ENCODE data around the gene APOBEC3G.
"Not testable (repeated sequence)": the region's sequence is repeated elsewhere in the genome, so short reads cannot be mapped to it uniquely, and the experiment has no call there.

The APOBEC3G gene

GRCh38 chr22:39077026-39077840 lies at the start of gene APOBEC3G:
TSS of gene APOBEC3G (plus strand) at chr22:39077275. CDS start at chr22:39077362, 87 bp downstream.
- H3K27ac ChIP-seq = not testable (repeated sequence)

DNA sequence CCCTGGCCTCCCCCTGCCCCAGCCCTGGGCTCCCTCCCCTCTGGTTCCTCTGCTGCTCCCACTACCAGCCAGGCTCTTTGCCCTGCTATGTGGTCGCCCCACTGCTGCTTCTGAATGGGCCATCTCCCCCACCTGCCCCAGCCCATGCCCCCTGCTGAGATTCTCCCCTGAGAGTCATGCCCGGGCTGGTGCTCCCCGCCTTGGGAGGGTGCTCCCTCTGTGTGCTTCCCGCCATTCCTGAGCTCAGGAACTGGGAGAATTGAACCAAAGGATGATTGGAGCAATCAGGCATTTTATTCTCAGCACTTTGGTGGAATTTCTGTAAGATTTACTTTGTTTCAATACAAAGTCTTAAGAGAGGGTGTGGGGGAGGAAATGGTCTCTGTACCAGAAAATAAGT lies 49.4 kb upstream of the APOBEC3G start:
- H3K27ac ChIP-seq = no peak overlapping the region
- TF ChIP-seq ZFX (IDR thresholded peaks at IDR 0.05) = no peak
- TF ChIP-seq CTCF (conservative IDR thresholded peaks at IDR 0.05) = no peak

DNA sequence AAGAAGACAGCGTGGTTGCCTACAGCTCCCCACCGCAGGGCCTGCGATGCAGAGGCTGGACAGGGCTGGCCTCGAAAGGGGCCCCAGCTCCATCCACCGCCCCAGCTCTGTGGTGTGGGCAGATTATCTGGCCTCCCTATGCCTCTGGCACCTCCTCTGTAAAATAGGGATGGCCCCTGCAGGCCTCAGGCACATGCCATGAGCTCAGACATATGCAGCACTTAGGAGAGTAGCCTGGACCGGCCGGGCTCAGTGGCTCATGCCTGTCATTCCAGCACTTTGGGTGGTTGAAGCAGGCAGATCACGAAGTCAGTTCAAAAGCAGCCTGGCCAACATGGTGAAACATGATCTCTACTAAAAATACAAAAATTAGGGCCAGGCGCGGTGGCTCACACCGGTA lies 48.8 kb upstream of the APOBEC3G start:
- no peak overlapping the region for H3K27ac ChIP-seq
- no peak for TF ChIP-seq ZFX (IDR thresholded peaks at IDR 0.05)
- no peak for TF ChIP-seq CTCF (conservative IDR thresholded peaks at IDR 0.05)

DNA sequence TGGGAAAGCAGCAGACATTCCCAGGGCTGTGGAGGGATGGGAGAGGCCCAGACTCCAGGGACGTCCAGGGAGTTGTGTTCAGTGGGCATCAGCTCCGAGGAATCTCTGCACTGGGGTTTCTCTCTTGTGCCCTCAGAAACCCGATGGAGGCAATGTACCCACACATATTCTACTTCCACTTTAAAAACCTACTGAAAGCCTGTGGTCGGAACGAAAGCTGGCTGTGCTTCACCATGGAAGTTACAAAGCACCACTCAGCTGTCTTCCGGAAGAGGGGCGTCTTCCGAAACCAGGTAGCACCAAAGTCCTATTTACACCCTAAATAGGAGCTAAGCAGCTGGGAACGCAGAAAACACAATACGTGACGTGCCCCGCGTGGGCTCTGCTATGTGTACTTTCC lies 47.8 kb upstream of the APOBEC3G start:
- no peak for TF ChIP-seq ZFX (IDR thresholded peaks at IDR 0.05)
- TF ChIP-seq CTCF (conservative IDR thresholded peaks at IDR 0.05) = no peak
- no peak overlapping the region for H3K27ac ChIP-seq

DNA sequence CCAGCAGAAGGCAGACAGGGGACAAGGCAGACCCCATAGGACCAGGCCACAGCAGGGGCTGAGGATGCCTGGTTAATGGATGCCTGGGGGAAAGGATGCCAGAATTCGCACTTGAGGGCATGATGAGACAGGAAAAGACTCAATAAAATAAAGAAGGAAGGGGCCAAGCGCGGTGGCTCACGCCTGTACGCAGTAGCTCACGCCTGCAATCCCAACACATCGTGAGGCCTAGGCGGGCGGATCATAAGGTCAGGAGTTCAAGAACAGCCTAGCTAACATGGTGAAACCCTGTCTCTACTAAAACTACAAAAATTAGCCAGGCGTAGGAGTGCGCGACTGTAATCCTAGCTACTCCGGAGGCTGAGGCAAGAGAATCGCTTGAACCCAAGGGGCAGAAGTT lies 46.4 kb upstream of the APOBEC3G start:
- no peak overlapping the region for H3K27ac ChIP-seq
- no peak for TF ChIP-seq CTCF (conservative IDR thresholded peaks at IDR 0.05)
- no peak for TF ChIP-seq ZFX (IDR thresholded peaks at IDR 0.05)

DNA sequence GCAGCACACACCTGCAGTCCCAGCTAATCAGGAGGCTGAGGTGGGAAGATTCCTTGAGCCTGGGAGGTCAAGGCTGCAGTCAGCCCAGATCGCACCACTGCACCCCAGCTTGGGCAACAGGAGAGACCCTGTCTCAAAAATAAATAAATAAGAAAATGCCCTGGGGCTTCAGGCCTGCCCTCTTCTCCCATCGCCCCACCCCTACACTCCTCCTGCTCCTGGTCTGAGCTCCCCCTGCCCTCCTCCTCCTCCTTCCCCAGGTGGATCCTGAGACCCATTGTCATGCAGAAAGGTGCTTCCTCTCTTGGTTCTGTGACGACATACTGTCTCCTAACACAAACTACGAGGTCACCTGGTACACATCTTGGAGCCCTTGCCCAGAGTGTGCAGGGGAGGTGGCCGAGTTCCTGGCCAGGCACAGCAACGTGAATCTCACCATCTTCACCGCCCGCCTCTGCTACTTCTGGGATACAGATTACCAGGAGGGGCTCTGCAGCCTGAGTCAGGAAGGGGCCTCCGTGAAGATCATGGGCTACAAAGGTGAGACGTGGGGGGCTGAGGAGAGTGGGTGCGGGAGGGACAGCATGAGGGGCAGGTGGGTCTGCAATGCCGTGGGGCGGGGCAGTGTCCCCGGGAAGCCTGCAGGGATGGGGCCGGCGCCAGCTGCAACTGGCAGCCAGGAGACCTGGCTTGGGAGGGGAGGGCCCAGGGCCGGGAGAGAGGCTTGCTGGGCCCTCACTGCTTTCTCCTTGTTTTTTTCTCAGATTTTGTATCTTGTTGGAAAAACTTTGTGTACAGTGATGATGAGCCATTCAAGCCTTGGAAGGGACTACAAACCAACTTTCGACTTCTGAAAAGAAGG lies 45.4 kb upstream of the APOBEC3G start:
- not testable (repeated sequence) for H3K27ac ChIP-seq

- H3K27ac ChIP-seq = not testable (repeated sequence)
Measured at GRCh38 chr22:39037071-39037470, 40.0 kb upstream of the APOBEC3G start.

- TF ChIP-seq CTCF (conservative IDR thresholded peaks at IDR 0.05) = no peak
- TF ChIP-seq ZFX (IDR thresholded peaks at IDR 0.05) = no peak
- peak overlapping the region; percentile 56; the same call in 1 of the 2 replicates for H3K27ac ChIP-seq
Measured at GRCh38 chr22:39039306-39040126, 37.6 kb upstream of the APOBEC3G start.

DNA sequence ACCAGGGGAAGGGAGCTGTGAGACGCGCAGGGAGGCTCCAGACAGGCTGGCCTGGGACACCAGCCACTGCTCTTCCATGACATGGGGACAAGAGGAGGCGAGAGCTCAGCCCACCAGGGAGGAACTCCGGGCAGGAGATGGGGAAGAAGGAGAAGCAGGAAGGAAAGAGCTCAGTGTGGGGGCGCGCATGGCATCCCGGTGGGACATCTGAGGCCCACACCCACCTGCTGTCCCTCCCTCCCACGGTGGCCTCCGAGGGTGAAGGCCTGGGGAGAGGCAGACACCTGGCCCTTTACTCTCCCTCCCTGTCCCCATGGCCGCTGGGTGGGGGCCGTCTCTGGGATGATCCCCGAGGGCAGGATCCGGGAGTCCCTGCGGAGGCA lies 36.9 kb upstream of the APOBEC3G start:
- H3K27ac ChIP-seq = peak overlapping the region; percentile 56; the same call in 1 of the 2 replicates

DNA sequence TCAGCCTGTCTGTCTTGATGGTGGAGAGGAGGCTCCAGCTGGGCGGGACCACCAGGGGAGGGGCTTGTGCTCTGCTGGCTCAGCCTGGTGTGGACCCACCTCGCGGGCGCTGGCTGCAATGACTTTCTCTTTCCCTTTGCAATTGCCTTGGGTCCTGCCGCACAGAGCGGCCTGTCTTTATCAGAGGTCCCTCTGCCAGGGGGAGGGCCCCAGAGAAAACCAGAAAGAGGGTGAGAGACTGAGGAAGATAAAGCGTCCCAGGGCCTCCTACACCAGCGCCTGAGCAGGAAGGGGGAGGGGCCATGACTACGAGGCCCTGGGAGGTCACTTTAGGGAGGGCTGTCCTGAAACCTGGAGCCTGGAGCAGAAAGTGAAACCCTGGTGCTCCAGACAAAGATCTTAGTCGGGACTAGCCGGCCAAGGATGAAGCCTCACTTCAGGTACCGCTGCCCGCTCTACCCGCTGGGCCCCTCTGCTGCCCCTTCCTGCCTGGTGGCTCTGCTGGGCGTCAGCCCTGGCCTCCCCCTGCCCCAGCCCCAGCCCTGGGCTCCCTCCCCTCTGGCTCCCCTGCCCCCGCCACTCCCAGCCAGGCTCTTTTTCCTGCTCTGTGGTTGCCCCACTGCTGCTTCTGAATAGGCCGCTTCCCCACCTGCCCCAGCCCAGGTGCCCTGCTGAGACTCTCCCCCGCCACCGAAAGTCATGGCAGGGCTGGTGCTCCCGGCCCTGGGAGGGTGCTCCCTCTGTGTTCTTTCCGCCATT lies 36.4 kb upstream of the APOBEC3G start, which contains the start of gene APOBEC3F:
APOBEC3F (plus strand) TSS at position 327 of the 759 bp plus-strand sequence; CDS start at position 424, 97 bp downstream.
- H3K27ac ChIP-seq = peak within 1 kb of the TSS; percentile 56; the same call in 1 of the 2 replicates

All from C4-2B (cell line).